HG03378 (cell line): ENCODE results near the gene SPTB.

Source experiments
- ATAC-seq: cut with Tn5 transposase; IDR thresholded peaks from one replicate; pipeline ENCODE4 v1.9.1; 2021; ENCODE audit warnings: mild to moderate bottlenecking, moderate library complexity; ENCODE audit not compliant: unreplicated experiment

The SPTB gene

GRCh38 chr14:64717870-64718269, 161.8 kb downstream of the SPTB start:
- no peak for ATAC-seq

GRCh38 chr14:64715628-64716412, 163.9 kb downstream of the SPTB start:
- no peak for ATAC-seq

DNA sequence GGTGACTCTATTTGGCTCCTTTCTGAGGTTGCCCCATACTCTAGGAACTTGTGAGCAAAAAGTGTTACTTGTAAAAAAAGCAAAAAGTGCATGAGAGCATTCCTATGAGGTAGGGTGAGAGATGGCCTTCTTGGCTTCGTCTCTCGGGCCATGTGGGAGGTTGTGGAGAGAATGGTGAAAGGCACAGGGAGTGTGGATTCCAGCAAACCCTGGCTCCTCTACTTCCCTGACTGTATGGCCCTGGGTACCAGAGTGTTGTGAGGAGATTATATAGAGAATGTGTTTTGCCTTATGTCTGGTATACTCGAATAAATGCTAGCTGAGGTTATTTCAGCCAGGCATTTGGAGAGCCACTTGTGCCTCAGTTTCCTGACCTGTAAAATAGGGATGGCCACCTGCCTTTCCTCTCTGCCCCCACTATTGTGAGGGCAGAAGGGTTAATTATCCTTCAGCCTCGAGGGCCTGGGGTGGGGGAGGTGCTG, 164.5 kb downstream of the SPTB start:
- ATAC-seq, result no peak

- no peak for ATAC-seq
Observed at GRCh38 chr14:64714432-64715025, 165.2 kb downstream of the SPTB start.

- ATAC-seq, result no peak
Observed at GRCh38 chr14:64713677-64714076, 166.0 kb downstream of the SPTB start.

- ATAC-seq, result no peak
Observed at GRCh38 chr14:64711039-64711438, 168.7 kb downstream of the SPTB start.

GRCh38 chr14:64709126-64709525, 170.6 kb downstream of the SPTB start:
- ATAC-seq, result no peak

- ATAC-seq, result no peak
Observed at GRCh38 chr14:64708148-64709004, 171.3 kb downstream of the SPTB start.

- ATAC-seq, result no peak
Observed at GRCh38 chr14:64707661-64708060, 172.0 kb downstream of the SPTB start.

DNA sequence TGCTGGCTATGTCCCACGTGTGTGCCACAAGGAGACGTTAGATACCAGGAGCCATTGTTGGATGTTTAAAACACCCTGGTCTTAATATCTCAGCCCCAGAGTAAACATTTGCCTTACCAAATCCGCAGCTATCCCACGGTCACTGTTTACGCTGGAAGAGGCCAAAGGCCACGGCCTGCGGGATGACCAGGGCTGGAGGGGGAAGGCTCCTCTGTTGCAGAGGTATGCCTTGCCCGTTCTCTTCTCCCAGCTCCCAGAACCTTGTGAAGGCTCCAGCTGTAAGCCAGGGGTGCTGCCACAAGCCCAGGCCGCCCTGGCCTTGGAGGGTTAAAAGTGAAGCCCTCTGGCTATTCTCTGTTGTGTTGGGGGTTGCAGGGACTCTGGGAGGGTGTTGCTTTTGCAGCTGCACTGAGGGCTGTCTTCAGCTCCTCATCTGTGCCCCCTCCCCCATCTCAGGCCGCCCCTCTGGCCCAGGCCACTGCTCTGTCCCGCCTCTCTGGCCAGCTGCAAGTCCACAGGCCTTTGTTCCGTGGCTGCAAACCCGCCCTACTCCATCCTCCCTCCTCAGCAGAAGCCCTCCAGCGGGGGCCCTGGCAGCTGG, 173.0 kb downstream of the SPTB start:
- no peak for ATAC-seq

DNA sequence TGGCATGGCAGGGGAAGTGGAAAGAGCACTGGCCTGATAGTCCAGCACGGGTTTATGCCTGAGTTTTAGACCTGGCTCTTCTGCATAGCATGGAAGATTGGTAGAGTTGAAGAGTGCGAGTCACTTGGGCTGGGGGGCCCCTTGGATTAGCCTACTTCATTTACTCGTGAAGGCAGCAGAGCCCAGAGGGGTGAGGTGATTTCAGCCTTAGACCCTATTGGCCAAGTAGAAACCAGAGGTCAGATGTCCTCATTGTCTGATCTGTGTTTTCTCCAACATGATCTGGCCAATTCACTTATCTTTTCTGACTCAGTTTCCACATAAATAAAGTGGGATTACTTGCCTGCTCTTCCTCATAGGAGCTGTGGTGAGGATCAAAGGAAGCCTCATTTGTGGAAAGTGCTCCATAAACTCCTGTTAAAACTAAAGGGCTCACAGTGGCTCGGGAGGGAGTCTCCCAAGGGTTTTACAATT, 173.6 kb downstream of the SPTB start:
- ATAC-seq, result no peak

- ATAC-seq, result no peak
Observed at GRCh38 chr14:64705381-64706118, 174.2 kb downstream of the SPTB start.

DNA sequence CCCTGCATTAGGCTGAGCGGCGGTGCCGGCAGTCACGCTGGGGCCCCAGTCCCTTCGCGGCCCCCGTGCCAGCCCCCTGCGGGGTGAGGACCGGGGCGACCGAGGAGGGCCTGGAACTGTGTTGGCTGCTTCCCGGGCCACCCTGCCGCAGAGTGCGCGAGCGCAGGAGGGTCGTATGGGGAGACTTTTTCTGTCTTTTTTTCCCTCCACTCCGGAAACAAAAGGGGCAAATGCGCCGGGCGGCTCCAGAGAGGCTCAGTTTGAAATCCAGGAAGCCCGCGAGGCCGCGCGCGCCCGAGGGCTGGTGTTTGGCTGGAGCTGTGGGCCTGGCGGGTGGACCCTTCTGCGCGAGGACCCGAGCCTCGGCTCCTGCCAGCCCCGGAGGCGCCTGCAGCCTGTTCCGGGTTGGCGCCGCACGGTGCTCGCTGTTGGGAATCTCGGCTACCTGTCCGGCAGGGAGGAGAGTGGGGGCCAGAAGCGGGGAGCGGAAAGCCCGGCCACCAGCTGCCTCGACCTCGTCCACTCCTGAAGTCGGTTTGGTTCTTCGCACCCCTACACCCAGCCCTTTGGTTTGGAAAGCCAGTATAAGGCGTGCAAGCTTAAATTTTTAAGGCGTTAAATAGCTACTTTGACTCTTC, 174.8 kb downstream of the SPTB start:
- ATAC-seq, result no peak

DNA sequence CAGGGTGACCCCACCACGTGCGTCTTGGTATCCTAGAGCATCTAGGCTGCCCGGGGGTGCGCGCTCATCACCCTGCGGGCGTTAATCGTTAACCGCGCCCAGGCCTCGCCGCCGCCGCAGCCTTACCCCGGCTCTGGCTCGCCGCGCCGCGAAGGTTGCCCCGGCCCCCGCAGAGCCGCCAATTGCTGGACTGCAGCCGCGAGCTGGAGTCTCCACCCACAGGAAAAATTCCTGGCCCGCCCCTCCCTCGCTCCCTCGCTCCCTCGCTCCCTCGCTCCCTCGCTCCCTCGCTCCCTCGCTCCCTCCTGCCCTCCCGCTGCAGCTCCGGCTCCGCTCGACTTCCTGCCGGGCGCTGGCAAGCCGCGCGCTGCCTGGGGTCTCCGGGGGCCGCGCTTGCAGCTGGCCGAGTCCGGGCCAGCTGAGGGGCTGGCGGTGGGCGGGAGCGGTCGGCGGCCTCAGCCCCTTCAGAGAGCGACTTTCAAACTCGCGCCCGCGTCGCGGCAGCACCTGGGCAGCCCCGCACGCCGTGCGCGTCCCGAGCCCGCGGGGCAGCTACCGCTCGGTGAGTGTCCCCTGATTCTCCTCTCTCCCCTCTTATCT, 175.5 kb downstream of the SPTB start, which contains the start of gene PLEKHG3:
PLEKHG3 (plus strand) TSS at position 282 of the 600 bp plus-strand sequence. CDS start 23,208 bp downstream, outside the sequence.
- ATAC-seq, result no peak

- ATAC-seq, result no peak
Observed at GRCh38 chr14:64703395-64704142, 176.1 kb downstream of the SPTB start.

- no peak for ATAC-seq
Observed at GRCh38 chr14:64702493-64703394, 177.0 kb downstream of the SPTB start.

DNA sequence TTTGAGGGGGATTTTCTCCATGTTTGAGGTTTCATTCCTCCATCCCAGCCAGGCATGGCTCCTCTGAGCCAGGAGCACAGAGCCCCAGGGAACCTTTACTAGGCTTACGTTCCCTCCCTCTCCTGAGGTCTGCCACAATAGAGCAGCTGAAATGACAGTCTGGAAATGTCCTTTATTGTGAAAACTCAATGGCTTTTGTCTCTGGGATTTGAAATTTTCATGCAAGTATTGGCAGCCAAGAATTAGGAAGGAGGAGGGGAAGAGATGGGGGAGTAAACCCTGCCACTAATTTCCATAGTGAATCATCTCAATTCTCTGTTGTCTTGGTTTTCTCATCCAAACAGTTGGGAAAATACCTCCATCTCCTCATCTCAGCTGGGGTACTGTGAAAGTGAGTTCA, 178.0 kb downstream of the SPTB start:
- ATAC-seq, result no peak

GRCh38 chr14:64700894-64701293, 178.8 kb downstream of the SPTB start:
- no peak for ATAC-seq
